ENCODE results near the gene PTPRQ. TPM values are rescaled to one million over a fixed set of nuclear protein-coding genes. Genes with fewer than 3 reads are reported as not detected.

The PTPRQ gene
- total and polyA plus RNA-seq, 4 experiments from 2014 or later, result not detected

GRCh38 chr12:80517655-80518054, 73.6 kb downstream of the PTPRQ start:
- Histone ChIP-seq H3K27ac (ENCODE audit: low read depth, low read length) (no peak overlapping the region), H3K36me3 (ENCODE audit: insufficient read depth, low read length) (no peaks in the 10 kb centered on the region), H3K9me3 (ENCODE audit: control insufficient read depth in 1 of 2, low read length in 2 of 2) (no peaks in the 10 kb centered on the region), H3K27me3 (ENCODE audit: insufficient read depth, low read length) (no peaks in the 10 kb centered on the region), H3K4me1 (ENCODE audit: insufficient read depth, low read length) (no peaks in the 10 kb centered on the region), H3K4me3 (ENCODE audit: low read length in 2 of 2) (no peak overlapping the region)
- H3K9me3 Mint-ChIP-seq, result peaks cover 3 to 18% (median 9%) of the 10 kb centered on the region in 8 donors
- no peaks in the 10 kb centered on the region for H3K4me1 Mint-ChIP-seq
- no peak overlapping the region for H3K27ac Mint-ChIP-seq
- H3K27me3 Mint-ChIP-seq, result no peaks in the 10 kb centered on the region
- H3K36me3 Mint-ChIP-seq, result peaks cover 0 to 2% of the 10 kb centered on the region in 2 donors
- ChIA-PET CTCF (ENCODE audit: partially characterized antibody) (no interaction called here), POLR2A (ENCODE audit: partially characterized antibody) (no interaction called here)
- intact Hi-C loops (cut with micrococcal nuclease), result no loop called here
- no peak for DNase-seq
- no peak overlapping the region for H3K4me3 Mint-ChIP-seq

GRCh38 chr12:80531646-80532045, 87.6 kb downstream of the PTPRQ start:
- H3K9me3 ChIP-seq (ENCODE audit: control insufficient read depth in 1 of 2, low read length in 2 of 2), result no peaks in the 10 kb centered on the region
- no peaks in the 10 kb centered on the region for H3K27me3 Mint-ChIP-seq
- H3K4me3 Mint-ChIP-seq, result no peak overlapping the region
- H3K27ac Mint-ChIP-seq, result no peak overlapping the region
- CTCF ChIA-PET (ENCODE audit: partially characterized antibody), result no interaction called here
- H3K27ac ChIP-seq (ENCODE audit: low read depth, low read length), result no peak overlapping the region
- intact Hi-C loops (cut with micrococcal nuclease), result no loop called here
- H3K4me1 Mint-ChIP-seq, result no peaks in the 10 kb centered on the region
- no peaks in the 10 kb centered on the region for H3K4me1 ChIP-seq (ENCODE audit: insufficient read depth, low read length)
- DNase-seq, result no peak
- H3K36me3 ChIP-seq (ENCODE audit: insufficient read depth, low read length), result no peaks in the 10 kb centered on the region
- no peaks in the 10 kb centered on the region for H3K36me3 Mint-ChIP-seq
- H3K4me3 ChIP-seq (ENCODE audit: low read length in 2 of 2), result no peak overlapping the region
- POLR2A ChIA-PET (ENCODE audit: partially characterized antibody), result no interaction called here
- peaks cover 0 to 4% (median 1%) of the 10 kb centered on the region in 8 donors for H3K9me3 Mint-ChIP-seq
- H3K27me3 ChIP-seq (ENCODE audit: insufficient read depth, low read length), result no peaks in the 10 kb centered on the region

GRCh38 chr12:80539029-80539428, 95.0 kb downstream of the PTPRQ start:
- Mint-ChIP-seq H3K27ac (no peak overlapping the region), H3K36me3 (no peaks in the 10 kb centered on the region), H3K9me3 (peaks cover 0 to 2% (median 0%) of the 10 kb centered on the region in 8 donors), H3K27me3 (no peaks in the 10 kb centered on the region), H3K4me3 (no peak overlapping the region), H3K4me1 (no peaks in the 10 kb centered on the region)
- Histone ChIP-seq H3K9me3 (ENCODE audit: control insufficient read depth in 1 of 2, low read length in 2 of 2) (no peaks in the 10 kb centered on the region), H3K4me1 (ENCODE audit: insufficient read depth, low read length) (no peaks in the 10 kb centered on the region), H3K27me3 (ENCODE audit: insufficient read depth, low read length) (no peaks in the 10 kb centered on the region), H3K27ac (ENCODE audit: low read depth, low read length) (no peak overlapping the region), H3K4me3 (ENCODE audit: low read length in 2 of 2) (no peak overlapping the region), H3K36me3 (ENCODE audit: insufficient read depth, low read length) (no peaks in the 10 kb centered on the region)
- no peak for DNase-seq
- intact Hi-C loops (cut with micrococcal nuclease), result no loop called here
- POLR2A ChIA-PET (ENCODE audit: partially characterized antibody), result no interaction called here
- CTCF ChIA-PET (ENCODE audit: partially characterized antibody), result no interaction called here

- no peaks in the 10 kb centered on the region for H3K27me3 ChIP-seq (ENCODE audit: insufficient read depth, low read length)
- ChIA-PET POLR2A (ENCODE audit: partially characterized antibody) (no interaction called here), CTCF (ENCODE audit: partially characterized antibody) (no interaction called here)
- H3K27me3 Mint-ChIP-seq, result no peaks in the 10 kb centered on the region
- no peak overlapping the region for H3K4me3 Mint-ChIP-seq
- intact Hi-C loops (cut with micrococcal nuclease), result no loop called here
- no peaks in the 10 kb centered on the region for H3K36me3 ChIP-seq (ENCODE audit: insufficient read depth, low read length)
- H3K27ac ChIP-seq (ENCODE audit: low read depth, low read length), result no peak overlapping the region
- H3K4me1 ChIP-seq (ENCODE audit: insufficient read depth, low read length), result no peaks in the 10 kb centered on the region
- H3K9me3 Mint-ChIP-seq, result peaks cover 0 to 4% (median 0%) of the 10 kb centered on the region in 8 donors
- H3K36me3 Mint-ChIP-seq, result no peaks in the 10 kb centered on the region
- no peaks in the 10 kb centered on the region for H3K4me1 Mint-ChIP-seq
- H3K4me3 ChIP-seq (ENCODE audit: low read length in 2 of 2), result no peak overlapping the region
- H3K27ac Mint-ChIP-seq, result no peak overlapping the region
- no peak for DNase-seq
- H3K9me3 ChIP-seq (ENCODE audit: control insufficient read depth in 1 of 2, low read length in 2 of 2), result no peaks in the 10 kb centered on the region
These were observed 105.3 kb downstream of the PTPRQ start for GRCh38 chr12:80549298-80549697.

GRCh38 chr12:80551897-80552296, 107.9 kb downstream of the PTPRQ start:
- H3K4me3 ChIP-seq (ENCODE audit: low read length in 2 of 2), result no peak overlapping the region
- ChIA-PET CTCF (ENCODE audit: partially characterized antibody) (no interaction called here), POLR2A (ENCODE audit: partially characterized antibody) (no interaction called here)
- H3K36me3 ChIP-seq (ENCODE audit: insufficient read depth, low read length), result no peaks in the 10 kb centered on the region
- Mint-ChIP-seq H3K36me3 (no peaks in the 10 kb centered on the region), H3K4me3 (no peak overlapping the region), H3K4me1 (no peaks in the 10 kb centered on the region), H3K27ac (no peak overlapping the region), H3K9me3 (peaks cover 0 to 4% (median 0%) of the 10 kb centered on the region in 8 donors), H3K27me3 (no peaks in the 10 kb centered on the region)
- H3K9me3 ChIP-seq (ENCODE audit: control insufficient read depth in 1 of 2, low read length in 2 of 2), result no peaks in the 10 kb centered on the region
- intact Hi-C loops (cut with micrococcal nuclease), result no loop called here
- no peaks in the 10 kb centered on the region for H3K27me3 ChIP-seq (ENCODE audit: insufficient read depth, low read length)
- no peaks in the 10 kb centered on the region for H3K4me1 ChIP-seq (ENCODE audit: insufficient read depth, low read length)
- no peak overlapping the region for H3K27ac ChIP-seq (ENCODE audit: low read depth, low read length)
- no peak for DNase-seq

- no peak for DNase-seq
- Histone ChIP-seq H3K9me3 (ENCODE audit: control insufficient read depth in 1 of 2, low read length in 2 of 2) (no peaks in the 10 kb centered on the region), H3K4me3 (ENCODE audit: low read length in 2 of 2) (no peak overlapping the region), H3K4me1 (ENCODE audit: insufficient read depth, low read length) (no peaks in the 10 kb centered on the region), H3K27me3 (ENCODE audit: insufficient read depth, low read length) (no peaks in the 10 kb centered on the region), H3K36me3 (ENCODE audit: insufficient read depth, low read length) (no peaks in the 10 kb centered on the region), H3K27ac (ENCODE audit: low read depth, low read length) (no peak overlapping the region)
- ChIA-PET POLR2A (ENCODE audit: partially characterized antibody) (no interaction called here), CTCF (ENCODE audit: partially characterized antibody) (no interaction called here)
- intact Hi-C loops (cut with micrococcal nuclease), result no loop called here
- H3K27me3 Mint-ChIP-seq, result no peaks in the 10 kb centered on the region
- H3K36me3 Mint-ChIP-seq, result no peaks in the 10 kb centered on the region
- no peak overlapping the region for H3K4me3 Mint-ChIP-seq
- no peaks in the 10 kb centered on the region for H3K4me1 Mint-ChIP-seq
- no peak overlapping the region for H3K27ac Mint-ChIP-seq
- H3K9me3 Mint-ChIP-seq, result peaks cover 0 to 4% (median 2%) of the 10 kb centered on the region in 8 donors
These were observed 109.3 kb downstream of the PTPRQ start for GRCh38 chr12:80553316-80553715.

GRCh38 chr12:80556566-80556965, 112.5 kb downstream of the PTPRQ start:
- Histone ChIP-seq H3K4me3 (ENCODE audit: low read length in 2 of 2) (no peak overlapping the region), H3K27ac (ENCODE audit: low read depth, low read length) (no peak overlapping the region), H3K27me3 (ENCODE audit: insufficient read depth, low read length) (no peaks in the 10 kb centered on the region), H3K9me3 (ENCODE audit: control insufficient read depth in 1 of 2, low read length in 2 of 2) (no peaks in the 10 kb centered on the region), H3K4me1 (ENCODE audit: insufficient read depth, low read length) (no peaks in the 10 kb centered on the region), H3K36me3 (ENCODE audit: insufficient read depth, low read length) (no peaks in the 10 kb centered on the region)
- DNase-seq, result no peak
- Mint-ChIP-seq H3K4me1 (no peaks in the 10 kb centered on the region), H3K36me3 (no peaks in the 10 kb centered on the region), H3K27me3 (no peaks in the 10 kb centered on the region), H3K27ac (no peak overlapping the region), H3K4me3 (no peak overlapping the region), H3K9me3 (peaks cover 0 to 6% (median 3%) of the 10 kb centered on the region in 8 donors)
- intact Hi-C loops (cut with micrococcal nuclease), result no loop called here
- POLR2A ChIA-PET (ENCODE audit: partially characterized antibody), result no interaction called here
- CTCF ChIA-PET (ENCODE audit: partially characterized antibody), result no interaction called here

- H3K27ac ChIP-seq (ENCODE audit: low read depth, low read length), result no peak overlapping the region
- CTCF ChIA-PET (ENCODE audit: partially characterized antibody), result no interaction called here
- H3K9me3 ChIP-seq (ENCODE audit: control insufficient read depth in 1 of 2, low read length in 2 of 2), result no peaks in the 10 kb centered on the region
- no peak overlapping the region for H3K27ac Mint-ChIP-seq
- DNase-seq, result no peak
- no peaks in the 10 kb centered on the region for H3K4me1 ChIP-seq (ENCODE audit: insufficient read depth, low read length)
- peaks cover 2 to 6% (median 3%) of the 10 kb centered on the region in 8 donors for H3K9me3 Mint-ChIP-seq
- POLR2A ChIA-PET (ENCODE audit: partially characterized antibody), result no interaction called here
- H3K36me3 ChIP-seq (ENCODE audit: insufficient read depth, low read length), result no peaks in the 10 kb centered on the region
- H3K27me3 ChIP-seq (ENCODE audit: insufficient read depth, low read length), result no peaks in the 10 kb centered on the region
- intact Hi-C loops (cut with micrococcal nuclease), result no loop called here
- H3K36me3 Mint-ChIP-seq, result no peaks in the 10 kb centered on the region
- no peaks in the 10 kb centered on the region for H3K27me3 Mint-ChIP-seq
- no peak overlapping the region for H3K4me3 Mint-ChIP-seq
- H3K4me3 ChIP-seq (ENCODE audit: low read length in 2 of 2), result no peak overlapping the region
- H3K4me1 Mint-ChIP-seq, result no peaks in the 10 kb centered on the region
These were observed 115.7 kb downstream of the PTPRQ start for GRCh38 chr12:80559766-80560165.

Measured in CD4-positive, alpha-beta memory T cell (primary cell).